Hindlimb muscle (tissue), 1 donor: ENCODE results near the gene UBE2E1. TPM values are rescaled to one million over a fixed set of nuclear protein-coding genes. Genes with fewer than 3 reads are reported as not detected.
"Not testable (repeated sequence)": the region's sequence is repeated elsewhere in the genome, so short reads cannot be mapped to it uniquely, and the experiment has no call there.

Experiments
- DNase-seq: peaks from one replicate; pipeline ENCODE4 v3.0.0-alpha.2; 2013
- polyA plus RNA-seq: library from polyadenylated mRNA; unstranded; fragments of 120-200 nt; gene quantifications from one replicate; pipeline ENCODE4 v1.2.1, GENCODE V29; 2013; ENCODE audit not compliant: insufficient read length

UBE2E1 gene
- polyA plus RNA-seq, 1 donor, result 78.5 TPM

- DNase-seq, result no peak
Measured at GRCh38 chr3:23884481-23884880, 78.7 kb downstream of the UBE2E1 start.

GRCh38 chr3:23885210-23885609, 79.5 kb downstream of the UBE2E1 start:
- DNase-seq, result no peak

DNA sequence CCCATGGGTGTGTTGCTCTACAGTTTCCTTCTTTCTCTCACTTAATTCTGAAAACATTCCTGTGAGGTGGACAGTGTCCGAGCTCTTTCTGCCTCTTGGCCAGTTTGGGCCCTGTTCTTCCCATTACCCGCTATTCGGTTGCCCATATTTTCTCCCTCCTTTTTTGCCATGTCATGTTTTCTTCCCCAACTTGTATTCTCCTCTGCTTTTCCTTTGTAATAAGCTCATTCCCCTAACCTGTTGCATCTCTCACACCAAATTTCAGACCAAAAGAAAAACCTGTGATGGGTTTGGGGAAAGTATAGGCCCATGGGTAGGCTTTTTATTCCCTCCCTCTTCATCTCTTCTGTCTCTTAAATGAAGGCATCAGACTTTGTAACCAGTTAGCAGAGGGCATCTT, 80.6 kb downstream of the UBE2E1 start:
- no peak for DNase-seq

DNA sequence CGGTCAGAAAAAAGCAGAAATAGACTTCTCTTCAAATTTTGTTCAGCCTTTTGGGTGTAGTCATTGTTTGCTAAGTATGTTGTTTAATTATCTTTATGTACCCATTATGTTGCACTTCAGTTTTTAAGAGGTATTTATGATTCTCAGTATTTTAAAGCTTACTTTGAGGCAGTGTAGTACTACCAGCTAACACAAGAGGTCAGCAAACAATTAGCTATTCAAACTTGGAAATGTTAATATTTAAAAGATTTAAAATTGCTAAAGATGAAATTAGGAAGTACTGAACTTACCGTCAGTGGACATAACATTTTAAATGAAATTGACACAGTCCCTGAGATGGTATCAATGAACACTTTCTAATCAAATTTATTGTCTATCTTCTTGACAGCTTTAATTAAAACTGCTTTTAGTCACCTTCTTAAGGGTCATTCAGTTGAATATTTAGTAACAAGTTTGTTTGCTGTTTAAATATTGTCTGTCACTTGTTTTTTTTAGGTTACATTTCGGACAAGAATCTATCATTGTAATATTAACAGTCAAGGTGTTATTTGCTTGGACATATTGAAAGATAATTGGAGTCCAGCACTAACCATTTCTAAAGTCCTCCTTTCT, 83.0 kb downstream of the UBE2E1 start:
- DNase-seq, result no peak

DNA sequence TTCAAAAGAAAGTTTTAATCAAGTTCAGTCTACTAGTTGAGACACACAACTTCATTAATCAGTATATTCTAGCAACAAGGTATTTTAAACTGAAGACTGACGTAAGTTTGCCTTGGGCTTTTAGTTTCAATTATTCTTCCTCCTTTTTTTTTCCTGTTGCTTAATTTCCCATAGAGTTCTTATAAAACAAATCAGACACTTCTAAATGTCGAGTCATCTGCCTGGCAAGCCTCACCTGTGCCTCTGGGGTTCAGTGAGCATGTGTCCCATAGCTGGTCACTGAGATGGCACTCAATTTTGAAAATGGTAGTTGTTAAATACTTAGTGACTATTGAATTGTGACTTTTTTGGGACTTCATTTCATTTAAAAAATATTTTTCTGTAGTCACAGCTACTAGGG, 83.6 kb downstream of the UBE2E1 start:
- no peak for DNase-seq

DNA sequence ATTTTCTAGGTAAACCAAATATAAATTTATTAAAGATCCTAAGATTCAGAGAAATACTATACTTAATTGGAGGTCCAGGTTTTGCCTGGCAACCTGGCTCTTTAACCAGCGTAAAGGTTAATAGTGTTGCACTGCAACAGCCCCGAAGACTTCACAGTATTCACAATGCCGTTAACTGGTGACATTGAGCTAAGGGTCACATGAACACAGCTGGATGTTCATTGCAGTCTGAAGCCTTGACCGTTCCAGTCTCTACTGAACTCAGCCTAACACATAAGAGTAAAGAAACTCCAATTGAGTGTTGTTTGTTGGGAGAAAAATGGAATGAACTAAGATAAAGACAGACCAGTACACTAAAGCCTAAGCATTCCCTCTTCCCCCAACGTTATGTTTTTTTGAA, 84.2 kb downstream of the UBE2E1 start:
- DNase-seq, result no peak

- DNase-seq, result no peak
Measured at GRCh38 chr3:23894254-23895061, 88.7 kb downstream of the UBE2E1 start.

DNA sequence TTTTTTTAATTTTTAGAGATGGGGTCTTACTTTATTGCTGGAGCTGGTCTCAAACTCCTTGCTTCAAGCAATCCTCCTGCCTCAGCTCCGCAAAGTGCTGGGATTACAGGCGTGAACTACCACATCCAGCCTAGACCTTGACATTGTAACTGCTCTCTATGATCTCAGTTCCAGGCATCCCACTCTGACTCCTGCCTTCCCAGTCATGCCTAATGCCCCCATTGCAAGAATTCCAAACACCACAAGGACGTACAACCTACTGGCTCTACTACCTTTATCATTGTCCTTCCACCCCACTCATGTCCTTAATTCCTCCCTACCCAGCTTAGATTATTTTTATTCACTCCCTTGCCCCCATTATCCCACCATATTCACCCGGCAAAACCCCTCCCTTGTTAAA, 89.4 kb downstream of the UBE2E1 start:
- no peak for DNase-seq

DNA sequence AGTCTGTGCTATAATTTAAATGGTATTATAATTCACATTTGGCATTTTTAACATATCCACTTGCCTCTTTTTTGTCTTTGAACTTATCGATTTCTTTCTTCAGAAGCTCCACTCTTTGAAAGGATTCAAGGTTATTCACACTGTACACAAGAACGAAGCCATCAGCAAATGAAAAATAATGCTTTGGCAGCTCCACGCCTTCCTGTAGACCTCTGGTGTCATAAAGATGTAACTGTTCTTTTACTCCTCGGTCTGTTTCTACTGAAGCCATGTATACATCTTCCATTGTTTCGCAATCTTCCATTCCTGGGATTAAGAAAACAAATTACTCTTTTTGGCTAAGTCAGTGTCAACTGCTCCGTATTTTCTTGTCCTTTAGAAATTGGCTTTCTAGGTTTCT, 95.0 kb downstream of the UBE2E1 start:
- DNase-seq, result no peak

DNA sequence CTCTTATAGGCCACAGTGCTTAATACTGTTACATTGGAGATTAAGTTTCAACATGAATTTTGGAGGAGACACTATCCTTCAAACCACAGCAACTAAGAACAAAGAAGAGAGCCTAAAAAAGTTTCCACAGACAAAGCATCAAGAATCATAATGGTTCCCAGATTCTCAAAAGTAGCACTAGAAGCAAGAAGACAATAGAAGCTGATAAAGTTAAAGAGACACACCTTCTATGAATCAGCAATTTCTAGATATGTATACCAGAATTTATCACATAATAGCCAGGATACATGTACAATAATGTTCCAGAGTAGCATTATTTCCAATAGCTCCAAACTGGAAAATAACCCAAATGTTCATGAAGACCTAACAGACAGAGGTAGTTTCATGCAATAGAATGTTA, 98.8 kb downstream of the UBE2E1 start:
- DNase-seq, result no peak

- no peak for DNase-seq
Measured at GRCh38 chr3:23909341-23909740, 103.6 kb downstream of the UBE2E1 start.

DNA sequence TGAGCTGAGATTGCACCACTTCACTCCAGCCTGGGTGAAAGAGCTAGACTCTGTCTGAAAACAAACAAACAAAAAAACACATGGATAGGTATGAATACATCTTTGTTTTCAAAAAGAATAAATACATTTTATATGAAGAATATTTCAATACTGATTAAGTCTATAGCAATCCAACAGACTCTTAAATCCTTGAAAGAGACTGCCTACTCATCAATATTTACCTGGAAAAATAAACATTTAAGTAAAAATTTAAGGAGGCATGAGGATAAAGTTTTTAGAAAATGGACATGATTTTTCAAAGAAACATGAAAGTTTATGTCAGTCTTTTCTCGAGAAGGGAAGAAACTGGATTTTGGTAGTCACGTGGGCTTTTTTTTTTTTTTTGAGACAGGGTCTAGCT, 105.6 kb downstream of the UBE2E1 start:
- DNase-seq, result no peak

DNA sequence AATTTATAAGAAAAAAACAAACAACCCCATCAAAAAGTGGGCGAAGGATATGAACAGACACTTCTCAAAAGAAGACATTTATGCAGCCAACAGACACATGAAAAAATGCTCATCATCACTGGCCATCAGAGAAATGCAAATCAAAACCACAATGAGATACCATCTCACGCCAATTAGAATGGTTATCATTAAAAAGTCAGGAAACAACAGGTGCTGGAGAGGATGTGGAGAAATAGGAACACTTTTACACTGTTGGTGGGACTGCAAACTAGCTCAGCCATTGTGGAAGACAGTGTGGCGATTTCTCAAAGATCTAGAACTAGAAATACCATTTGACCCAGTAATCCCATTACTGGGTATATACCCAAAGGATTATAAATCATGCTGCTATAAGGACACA, 106.6 kb downstream of the UBE2E1 start:
- not testable (repeated sequence) for DNase-seq

DNA sequence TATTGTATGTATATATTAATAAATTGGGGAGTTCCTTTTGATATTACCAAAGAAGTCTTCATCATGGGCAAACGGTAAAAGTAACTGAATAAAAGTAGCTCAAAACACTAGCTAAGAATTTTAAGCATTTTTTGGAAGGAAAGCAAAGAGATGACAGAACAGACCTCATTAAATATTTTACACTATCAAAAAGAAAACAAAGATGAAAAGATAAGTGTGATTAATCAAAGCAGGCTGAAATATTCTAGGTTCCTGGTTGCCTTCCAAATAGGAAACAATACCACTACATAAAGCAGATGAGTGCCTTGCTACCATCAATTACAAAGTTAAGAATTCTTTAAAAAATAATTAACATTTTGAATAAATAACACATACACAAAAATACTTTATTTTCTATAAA, 107.4 kb downstream of the UBE2E1 start:
- no peak for DNase-seq

- no peak for DNase-seq
Measured at GRCh38 chr3:23913873-23914743, 108.4 kb downstream of the UBE2E1 start.

DNA sequence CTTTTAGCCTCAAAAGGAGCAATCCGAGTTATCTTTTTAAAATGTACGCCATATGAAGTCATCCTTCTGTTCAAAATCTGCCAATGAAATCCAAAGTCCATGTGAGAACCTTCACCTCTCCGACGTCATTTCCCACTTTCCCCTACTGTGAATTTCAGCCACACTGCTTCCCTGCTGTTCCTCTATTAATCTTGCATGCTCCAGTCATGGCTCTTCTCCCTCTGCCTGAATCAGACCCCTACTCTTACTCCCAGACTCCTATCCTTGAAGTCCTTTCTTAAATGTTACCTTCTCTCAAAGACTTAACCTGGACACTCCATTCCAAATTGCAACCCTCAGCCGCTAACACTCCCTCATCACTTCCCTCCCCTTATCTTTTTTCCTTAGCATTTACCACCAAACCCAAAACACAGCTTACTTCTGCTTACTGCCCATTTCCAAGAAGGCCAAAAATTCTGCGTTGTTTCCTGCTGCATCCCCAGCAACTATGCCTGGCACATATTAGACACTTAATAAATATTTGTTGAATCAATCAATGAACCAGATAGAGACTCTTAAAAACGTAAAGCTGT, 109.9 kb downstream of the UBE2E1 start:
- DNase-seq, result no peak

GRCh38 chr3:23916152-23916885, 110.6 kb downstream of the UBE2E1 start:
- no peak for DNase-seq

DNA sequence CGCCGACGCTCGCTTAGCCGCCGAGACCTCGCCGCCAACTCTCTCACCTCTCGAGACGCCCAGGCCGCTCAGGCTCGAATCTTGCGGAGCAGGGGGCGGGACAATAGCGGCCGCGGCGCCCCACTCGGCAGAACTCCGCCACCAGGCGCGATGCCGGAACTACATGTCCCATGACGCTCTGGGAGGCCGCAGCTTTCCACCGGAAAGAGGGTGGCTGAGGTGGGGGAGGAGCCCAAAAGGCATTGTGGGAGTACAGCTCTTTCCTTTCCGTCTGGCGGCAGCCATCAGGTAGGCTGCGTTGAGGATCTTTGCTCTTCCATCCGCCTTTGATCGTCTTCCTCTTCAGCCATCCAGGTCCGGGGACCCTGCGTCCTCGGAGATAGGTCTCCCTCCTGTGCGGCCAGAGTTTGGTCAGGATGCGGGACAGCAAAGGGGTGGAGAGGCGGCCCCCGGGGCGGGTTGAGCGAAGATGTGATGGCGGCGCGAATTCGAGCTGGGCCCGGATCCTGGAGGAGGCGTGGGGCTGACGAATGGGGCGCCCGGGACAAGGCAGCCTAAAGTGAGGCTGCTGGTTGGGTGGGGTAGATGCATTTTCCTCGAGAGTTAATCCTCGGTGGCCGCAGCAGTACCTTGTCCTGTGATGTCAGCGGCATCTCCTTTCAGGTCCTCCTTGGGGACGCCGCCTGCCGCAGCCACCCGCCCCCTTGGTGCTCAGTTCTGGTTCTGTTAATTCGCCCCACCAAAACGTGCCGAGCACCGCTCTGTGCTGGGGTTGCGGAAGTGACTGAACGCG, 111.3 kb downstream of the UBE2E1 start, which contains the start of the genes NKIRAS1 and RPL15:
NKIRAS1 (minus strand) TSS at position 105 of the 793 bp plus-strand sequence. CDS start 6,086 bp downstream, outside the sequence.
RPL15 (plus strand) TSS at position 247 of the 793 bp plus-strand sequence. CDS start 728 bp downstream, outside the sequence.
- peak; percentile 99 for DNase-seq

- DNase-seq, result peak; percentile 76
Measured at GRCh38 chr3:23917679-23918303, 112.0 kb downstream of the UBE2E1 start.

DNA sequence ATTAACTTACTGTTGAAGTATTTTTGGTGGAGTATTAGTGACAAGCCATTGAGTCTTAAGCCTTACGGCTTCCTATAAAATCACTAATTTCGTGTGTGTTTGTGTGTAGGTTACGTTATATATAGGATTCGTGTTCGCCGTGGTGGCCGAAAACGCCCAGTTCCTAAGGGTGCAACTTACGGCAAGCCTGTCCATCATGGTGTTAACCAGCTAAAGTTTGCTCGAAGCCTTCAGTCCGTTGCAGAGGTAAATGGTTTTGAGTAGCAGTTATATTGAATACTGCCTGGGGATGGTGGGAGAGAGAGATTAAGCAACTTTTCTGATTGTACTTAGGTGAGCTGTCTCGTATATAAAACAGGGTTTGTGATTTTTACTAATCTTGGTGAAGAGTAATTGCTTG, 112.6 kb downstream of the UBE2E1 start:
- DNase-seq, result not testable (repeated sequence)

GRCh38 chr3:23919628-23920027, 113.9 kb downstream of the UBE2E1 start:
- DNase-seq, result no peak
